HG03175 (cell line): ENCODE results near the gene AMHR2.

Source experiments
- ATAC-seq: cut with Tn5 transposase; IDR thresholded peaks from one replicate; pipeline ENCODE4 v1.9.1; 2021; ENCODE audit warnings: mild to moderate bottlenecking, moderate library complexity; ENCODE audit not compliant: unreplicated experiment

AMHR2 gene

DNA sequence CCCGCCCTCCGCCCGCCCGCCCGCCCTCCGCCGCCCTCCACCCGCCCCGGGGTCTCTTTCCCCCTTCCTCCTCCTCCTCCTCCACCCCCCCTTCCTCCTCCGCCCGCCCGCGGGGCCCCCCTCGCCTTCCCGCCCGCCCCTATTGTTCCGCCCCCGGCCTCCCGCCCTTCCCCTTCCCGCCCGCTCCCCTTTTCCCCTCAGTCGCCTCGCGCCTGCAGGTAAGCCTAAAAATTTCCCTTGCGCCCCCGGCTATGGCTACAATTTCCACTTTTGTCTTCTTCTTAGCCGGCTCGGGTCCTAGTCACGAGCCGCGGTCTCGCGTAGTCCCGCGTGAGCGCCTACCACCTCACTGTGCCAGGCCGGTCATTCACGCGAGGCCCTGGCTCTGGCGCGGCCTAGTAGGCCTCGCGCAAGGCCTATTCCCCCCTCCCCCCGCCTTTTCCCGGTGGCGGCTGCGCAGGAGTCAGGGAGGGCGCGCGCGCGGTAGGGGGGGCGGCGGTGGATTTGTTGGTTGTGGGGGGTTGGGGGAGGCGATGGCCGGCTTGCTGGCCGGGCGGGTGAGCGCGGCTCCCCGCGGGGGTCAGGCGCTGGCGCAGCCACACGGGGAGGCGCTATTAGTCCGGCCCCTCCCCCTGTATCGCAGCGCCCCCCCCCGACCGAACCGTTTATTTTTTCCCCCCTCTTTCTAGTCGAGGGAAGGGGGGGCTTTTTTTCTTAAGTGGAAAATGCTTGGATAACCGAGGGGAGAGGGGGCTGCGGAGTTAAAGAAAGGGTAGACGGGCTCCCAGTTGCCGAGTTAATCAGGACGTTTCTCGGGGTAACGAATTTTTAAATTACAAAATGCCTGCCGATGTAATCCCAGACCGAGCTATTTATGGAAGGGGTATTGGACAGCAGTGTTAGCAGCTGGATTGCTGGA, 28.8 kb downstream of the AMHR2 start:
- no peak for ATAC-seq

DNA sequence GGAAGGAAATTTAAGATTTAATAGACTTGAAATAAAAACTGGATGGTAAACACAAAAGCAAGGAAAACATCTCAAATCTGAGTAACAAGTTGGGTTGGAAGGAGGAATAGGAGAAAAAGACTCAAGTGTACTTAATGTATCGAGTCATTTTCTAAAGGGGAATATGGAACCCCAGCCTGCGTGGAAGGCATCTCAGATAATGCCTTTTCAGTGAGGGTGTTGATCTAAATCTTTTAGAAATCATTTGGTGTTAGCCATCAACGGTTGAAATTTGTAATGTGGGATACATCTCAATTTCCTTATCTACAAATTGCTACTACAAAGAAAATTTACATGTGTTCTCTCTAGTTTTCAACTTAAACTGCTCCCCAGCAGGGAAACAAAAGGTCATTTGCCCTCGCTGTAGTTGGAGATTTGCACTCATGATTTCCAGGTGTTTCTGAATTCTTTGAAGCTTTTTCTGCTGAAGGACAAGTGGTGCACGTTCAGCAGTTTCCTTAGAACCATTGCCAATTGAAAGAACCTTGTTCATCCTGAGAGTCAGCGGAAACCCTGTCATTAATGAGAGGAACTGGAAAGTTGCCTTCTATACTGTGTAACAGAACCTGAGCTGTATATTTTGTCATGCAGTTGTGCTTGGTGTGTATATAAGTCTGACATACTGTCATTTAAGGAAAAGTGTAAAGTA, 30.4 kb downstream of the AMHR2 start:
- no peak for ATAC-seq

DNA sequence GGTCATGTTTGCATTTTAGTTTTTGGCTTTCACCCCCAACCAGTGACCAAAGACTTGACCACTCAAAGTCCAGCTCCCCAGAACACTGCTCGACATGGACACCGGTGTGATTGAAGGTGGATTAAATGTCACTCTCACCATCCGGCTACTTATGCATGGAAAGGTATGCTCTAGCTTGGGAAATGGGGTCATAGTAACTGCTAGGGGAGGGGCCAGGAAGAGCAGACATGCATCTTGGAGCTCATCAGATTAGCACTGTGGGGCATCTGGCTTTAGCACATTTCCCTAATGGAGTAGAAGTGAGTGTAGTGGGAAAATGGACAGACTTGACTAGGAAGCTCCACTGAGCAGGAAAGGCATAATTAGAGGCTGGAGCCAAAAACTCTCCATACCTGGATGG, 31.1 kb downstream of the AMHR2 start:
- ATAC-seq: no peak

- no peak for ATAC-seq
Observed at GRCh38 chr12:53456654-53457366, 33.2 kb downstream of the AMHR2 start.

GRCh38 chr12:53459097-53459496, 35.4 kb downstream of the AMHR2 start:
- ATAC-seq: no peak

DNA sequence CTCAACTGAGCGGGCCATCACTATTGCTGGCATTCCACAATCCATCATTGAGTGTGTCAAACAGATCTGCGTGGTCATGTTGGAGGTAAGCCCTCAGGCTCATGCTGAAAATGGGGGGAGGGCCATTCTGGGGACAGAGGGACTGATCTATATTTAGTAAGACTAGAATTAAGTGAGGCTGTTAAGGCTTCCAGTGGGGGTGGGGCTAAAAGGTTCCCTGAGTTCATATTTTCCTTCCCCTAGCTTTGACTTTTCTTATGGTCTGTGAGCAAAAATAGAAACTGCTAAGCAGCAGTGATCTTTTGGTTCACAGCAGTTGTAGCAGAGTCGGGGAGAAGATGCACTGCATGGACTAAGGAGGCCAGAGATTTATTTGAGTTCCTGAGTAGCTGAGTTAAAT, 37.4 kb downstream of the AMHR2 start:
- ATAC-seq: no peak

DNA sequence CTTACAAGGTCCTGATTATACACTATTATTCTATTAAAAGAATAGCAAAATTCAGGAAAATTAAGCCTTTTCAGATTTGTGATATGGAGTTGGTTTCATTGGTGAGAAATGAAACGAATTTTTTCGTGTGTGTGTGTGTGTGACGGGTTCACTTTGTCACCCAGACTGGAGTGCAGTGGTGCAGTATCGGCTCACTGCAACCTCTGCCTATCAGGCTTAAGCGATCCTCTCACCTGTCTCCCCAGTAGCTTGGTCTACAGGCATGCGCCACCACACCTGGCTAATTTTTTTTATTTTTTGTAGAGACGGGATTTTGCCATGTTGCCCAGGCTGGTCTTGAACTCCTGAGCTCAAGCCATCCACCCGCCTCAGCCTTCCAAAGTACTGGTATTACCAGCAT, 37.9 kb downstream of the AMHR2 start:
- no peak for ATAC-seq

DNA sequence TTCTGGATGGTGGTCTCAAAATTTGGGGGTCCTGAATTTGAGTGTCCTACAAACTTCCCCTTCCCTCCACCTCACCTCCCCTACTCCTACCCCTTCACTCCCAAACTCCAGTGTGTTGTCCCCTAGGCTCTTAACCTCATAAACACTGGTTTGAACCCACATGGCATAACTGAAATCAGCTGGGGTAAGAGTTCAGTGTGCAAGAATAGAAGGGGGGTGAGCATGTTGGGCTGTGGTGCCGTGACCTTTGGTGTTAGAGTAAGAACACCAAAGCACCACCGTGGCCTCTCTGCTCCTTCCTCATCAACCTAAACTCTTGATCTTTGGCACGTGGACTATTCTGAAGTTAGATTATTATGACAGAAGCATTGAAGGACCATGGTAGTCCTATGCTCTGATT, 39.3 kb downstream of the AMHR2 start:
- ATAC-seq: no peak

DNA sequence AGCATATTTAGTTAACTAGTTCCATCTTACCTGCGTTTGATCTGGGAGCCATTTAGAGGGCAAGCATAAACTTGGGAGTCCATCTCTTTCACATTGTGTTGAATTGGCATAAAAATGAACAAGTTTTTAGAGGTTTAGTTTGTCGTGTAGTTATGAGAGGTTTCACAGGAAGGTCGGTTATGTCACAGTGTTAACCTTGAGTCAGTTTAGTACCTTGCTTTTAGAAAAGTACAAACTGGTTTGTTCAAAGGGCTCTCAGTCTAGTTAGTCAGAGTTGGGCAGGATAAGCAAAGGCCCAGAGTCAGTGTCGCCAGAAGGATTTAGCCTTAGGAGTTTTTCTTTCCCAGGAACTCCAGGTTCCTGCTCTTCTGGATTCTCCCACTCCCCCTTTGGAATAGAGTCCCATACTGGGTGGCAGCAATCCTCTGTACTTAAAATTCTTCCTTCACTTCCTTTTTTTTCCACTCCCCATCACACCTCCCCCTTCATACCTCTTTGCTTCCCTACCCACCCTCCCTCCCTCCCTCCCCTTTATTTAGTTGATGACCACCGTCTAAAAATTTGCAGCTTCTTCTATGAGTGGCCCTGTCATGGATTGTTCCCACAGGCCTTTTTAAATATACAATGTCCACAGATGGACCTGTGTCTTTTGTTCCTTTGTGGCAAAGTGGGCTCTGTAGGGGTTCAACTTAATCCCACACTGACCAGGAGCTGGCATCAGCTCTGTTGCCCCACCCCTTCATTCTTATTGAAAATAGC, 40.3 kb downstream of the AMHR2 start:
- no peak for ATAC-seq

GRCh38 chr12:53464685-53465418, 41.2 kb downstream of the AMHR2 start:
- no peak for ATAC-seq

DNA sequence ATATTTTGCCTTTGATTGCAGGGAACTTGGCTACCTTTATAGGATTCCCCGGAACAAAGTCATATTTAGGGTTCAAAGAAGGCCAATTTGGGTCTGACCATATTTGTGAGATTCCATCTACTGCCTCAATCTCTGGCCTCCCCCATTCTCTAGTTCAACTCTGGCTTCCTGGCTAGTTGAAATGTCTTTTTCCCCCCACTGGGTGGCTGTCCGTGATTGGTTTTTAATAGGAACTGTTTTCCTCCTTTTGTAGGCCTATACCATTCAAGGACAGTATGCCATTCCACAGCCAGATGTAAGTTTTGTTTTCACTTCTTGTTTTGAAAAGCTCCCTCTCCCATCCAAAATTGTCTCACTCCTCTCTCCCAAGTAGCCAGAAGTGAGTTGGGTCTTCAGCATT, 42.0 kb downstream of the AMHR2 start:
- ATAC-seq: no peak

DNA sequence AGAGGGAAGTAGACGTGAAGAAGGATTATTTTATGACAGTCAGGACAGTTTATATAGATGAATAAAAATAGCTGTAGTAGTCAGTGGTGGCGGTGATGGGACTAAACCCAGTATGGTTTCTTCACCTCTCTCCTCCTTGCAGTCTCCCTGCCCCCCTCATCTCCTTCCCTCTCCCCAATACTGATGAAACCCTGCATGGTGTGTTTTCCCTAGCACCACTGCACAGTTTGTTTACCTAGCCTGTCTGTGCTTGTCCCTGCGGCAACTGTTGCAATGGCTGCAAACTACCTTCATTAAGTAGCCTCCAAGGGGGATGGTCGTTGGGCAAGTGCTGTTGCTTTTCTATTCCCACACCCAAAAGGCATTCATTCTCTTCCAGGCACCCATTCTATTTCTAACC, 43.0 kb downstream of the AMHR2 start:
- no peak for ATAC-seq

- no peak for ATAC-seq
Observed at GRCh38 chr12:53467082-53467481, 43.4 kb downstream of the AMHR2 start.

DNA sequence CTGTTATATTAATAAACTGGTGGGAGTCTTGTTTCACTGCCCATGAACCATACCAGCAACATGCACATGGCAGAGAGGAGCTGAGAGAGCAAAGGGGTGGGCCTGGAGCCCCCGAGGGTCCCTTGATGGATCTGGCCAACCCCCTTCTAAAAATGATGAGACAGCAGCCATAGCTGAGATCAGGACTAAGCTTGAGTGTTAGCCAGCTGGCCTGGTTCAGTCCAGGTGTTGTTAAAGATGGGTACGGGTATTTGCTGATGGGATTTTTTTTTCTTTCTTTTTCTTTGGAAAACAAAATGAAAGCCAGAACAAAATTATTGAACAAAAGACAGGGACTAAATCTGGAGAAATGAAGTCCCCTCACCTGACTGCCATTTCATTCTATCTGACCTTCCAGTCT, 44.2 kb downstream of the AMHR2 start:
- ATAC-seq: no peak

GRCh38 chr12:53468282-53468681, 44.6 kb downstream of the AMHR2 start:
- no peak for ATAC-seq

GRCh38 chr12:53472056-53472582, 48.5 kb downstream of the AMHR2 start:
- no peak for ATAC-seq

DNA sequence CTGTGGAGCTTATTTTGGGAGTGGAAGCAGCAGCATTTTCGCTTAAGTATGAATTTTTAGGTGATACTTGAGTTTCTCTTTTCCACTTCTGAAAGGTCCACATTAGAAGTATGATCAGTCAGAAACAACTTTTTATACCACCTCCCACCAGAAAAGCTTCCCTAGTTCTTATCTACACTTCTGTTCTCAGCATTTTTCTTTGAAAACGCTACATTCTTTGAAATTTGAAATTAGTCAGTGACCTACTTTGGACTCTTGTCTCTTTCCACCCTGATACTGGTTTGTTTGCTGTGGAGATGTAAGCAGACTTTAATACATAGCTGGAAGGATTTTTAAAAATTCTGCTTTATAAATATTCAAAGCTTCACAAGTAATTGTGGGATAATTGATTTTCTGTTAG, 50.4 kb downstream of the AMHR2 start:
- ATAC-seq: no peak

DNA sequence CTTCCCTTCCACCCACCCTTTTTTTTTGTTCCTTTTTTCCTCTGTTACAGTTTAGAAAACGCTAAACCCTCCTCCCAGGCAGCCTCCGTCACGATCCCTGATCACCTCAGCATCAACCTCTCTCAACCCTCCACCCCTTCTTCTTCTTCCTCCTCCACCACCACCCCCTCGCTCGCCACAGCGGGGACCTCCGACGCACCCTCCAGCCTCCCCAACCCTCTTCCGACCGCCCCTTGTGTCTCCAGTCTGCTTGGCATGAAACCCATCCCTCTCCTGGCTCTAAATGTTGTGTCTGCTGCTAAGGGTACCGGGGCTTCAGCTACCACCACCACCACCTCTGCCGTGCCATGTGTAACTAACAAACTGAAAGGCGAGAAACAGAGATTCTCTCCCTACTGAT, 51.2 kb downstream of the AMHR2 start:
- ATAC-seq: no peak

DNA sequence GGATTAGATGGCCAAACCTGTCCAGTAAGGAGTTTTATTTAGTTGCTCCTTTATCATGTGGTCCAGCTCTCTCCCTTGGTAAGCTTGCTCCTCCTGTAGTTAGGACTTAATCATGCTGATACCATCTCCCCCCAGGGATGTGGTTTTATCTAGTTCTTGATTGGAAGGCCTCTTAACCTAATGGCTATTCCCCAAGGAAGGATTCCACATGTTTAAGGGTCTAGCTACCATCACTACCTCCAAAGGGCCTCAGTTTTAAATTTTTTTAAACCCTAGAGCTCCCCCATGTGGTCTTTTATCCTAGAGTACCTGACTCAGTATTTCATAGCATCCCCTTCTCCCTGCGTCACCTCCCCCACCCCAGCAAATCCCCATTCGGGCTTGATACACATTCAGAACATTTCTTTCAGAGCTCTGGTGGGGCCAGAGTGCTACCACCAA, 53.1 kb downstream of the AMHR2 start:
- ATAC-seq: no peak

- no peak for ATAC-seq
Observed at GRCh38 chr12:53478865-53479264, 55.2 kb downstream of the AMHR2 start.
